Epithelial cell of esophagus (primary cell): ENCODE results near the gene COL15A1.

Experiments
- DNase-seq: peaks from one replicate; pipeline ENCODE4 v3.0.0; 2010; ENCODE audit warnings: low read depth
- H3K4me3 ChIP-seq: 2 replicates; pipeline ENCODE4 v1.5.1; 2011; ENCODE audit warnings: mild to moderate bottlenecking, low read length, control low read depth
- CTCF ChIP-seq: IDR thresholded peaks from 2 replicates; pipeline ENCODE4 v1.5.1; 2011; ENCODE audit warnings: low read depth, mild to moderate bottlenecking, low read length, control low read depth, inconsistent platforms; ENCODE audit not compliant: insufficient read depth; ENCODE audit errors: missing control alignments

The COL15A1 gene

GRCh38 chr9:98924946-98925820 lies 18.5 kb upstream of the COL15A1 start:
- H3K4me3 ChIP-seq = no peak overlapping the region
- no peak for DNase-seq
- TF ChIP-seq CTCF = no peak

GRCh38 chr9:98925956-98926355 lies 17.8 kb upstream of the COL15A1 start:
- no peak for TF ChIP-seq CTCF
- no peak overlapping the region for H3K4me3 ChIP-seq
- no peak for DNase-seq

- no peak for TF ChIP-seq CTCF
- no peak overlapping the region for H3K4me3 ChIP-seq
- DNase-seq = no peak
Observed at GRCh38 chr9:98927724-98928123, 16.0 kb upstream of the COL15A1 start.

- no peak for TF ChIP-seq CTCF
- DNase-seq = no peak
- H3K4me3 ChIP-seq = no peak overlapping the region
Observed at GRCh38 chr9:98929071-98929470, 14.6 kb upstream of the COL15A1 start.

GRCh38 chr9:98929895-98930341 lies 13.8 kb upstream of the COL15A1 start:
- H3K4me3 ChIP-seq = no peak overlapping the region
- DNase-seq = no peak
- no peak for TF ChIP-seq CTCF

- TF ChIP-seq CTCF = no peak
- no peak for DNase-seq
- H3K4me3 ChIP-seq = no peak overlapping the region
Observed at GRCh38 chr9:98930792-98931191, 12.9 kb upstream of the COL15A1 start.
